ENCODE data around the gene C3orf20.

The C3orf20 gene

DNA sequence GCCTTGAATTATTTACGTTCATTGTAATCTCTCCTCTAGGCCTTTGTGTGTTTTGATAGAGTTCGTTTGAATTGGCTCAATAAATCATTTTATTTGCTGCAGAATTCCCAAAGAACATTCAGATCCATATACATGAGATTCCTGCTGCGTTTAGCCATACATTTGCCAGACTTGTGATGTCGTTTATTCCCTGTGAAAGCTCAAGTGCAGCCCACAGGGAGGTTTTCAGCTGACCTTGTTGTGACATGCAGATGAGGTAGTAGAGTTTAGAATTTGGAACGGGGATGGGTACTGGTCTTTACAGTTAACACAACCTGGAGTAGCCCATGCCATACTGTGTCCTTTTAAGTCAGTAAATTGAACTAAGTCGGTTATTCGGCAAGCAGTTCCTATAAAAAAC, at the start of gene C3orf20:
TSS of gene C3orf20 (plus strand) at position 301 of the 400 bp plus-strand sequence. CDS start 7,573 bp downstream, outside the sequence.
- TF ChIP-seq, protein P1, sequence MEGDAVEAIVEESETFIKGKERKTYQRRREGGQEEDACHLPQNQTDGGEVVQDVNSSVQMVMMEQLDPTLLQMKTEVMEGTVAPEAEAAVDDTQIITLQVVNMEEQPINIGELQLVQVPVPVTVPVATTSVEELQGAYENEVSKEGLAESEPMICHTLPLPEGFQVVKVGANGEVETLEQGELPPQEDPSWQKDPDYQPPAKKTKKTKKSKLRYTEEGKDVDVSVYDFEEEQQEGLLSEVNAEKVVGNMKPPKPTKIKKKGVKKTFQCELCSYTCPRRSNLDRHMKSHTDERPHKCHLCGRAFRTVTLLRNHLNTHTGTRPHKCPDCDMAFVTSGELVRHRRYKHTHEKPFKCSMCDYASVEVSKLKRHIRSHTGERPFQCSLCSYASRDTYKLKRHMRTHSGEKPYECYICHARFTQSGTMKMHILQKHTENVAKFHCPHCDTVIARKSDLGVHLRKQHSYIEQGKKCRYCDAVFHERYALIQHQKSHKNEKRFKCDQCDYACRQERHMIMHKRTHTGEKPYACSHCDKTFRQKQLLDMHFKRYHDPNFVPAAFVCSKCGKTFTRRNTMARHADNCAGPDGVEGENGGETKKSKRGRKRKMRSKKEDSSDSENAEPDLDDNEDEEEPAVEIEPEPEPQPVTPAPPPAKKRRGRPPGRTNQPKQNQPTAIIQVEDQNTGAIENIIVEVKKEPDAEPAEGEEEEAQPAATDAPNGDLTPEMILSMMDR (IDR thresholded peaks at IDR 0.05) = no peak
- Histone ChIP-seq H3K4me3 (no peak within 1 kb of the TSS), H3K9me3 (no peaks in the 10 kb centered on the region), H3K27ac (no peak within 1 kb of the TSS), H3K27me3 (no peaks in the 10 kb centered on the region), H3K4me1 (no peaks in the 10 kb centered on the region), H3K36me3 (peaks cover 23 to 35% (median 26%) of the 10 kb centered on the region in 3 donors)
- intact Hi-C loops (cut with DNase I; ENCODE audit: low total_unique reads) = loop anchor here (5.0 kb wide), 1 partner anchor 247 kb away; no protein-coding TSS in a partner anchor
- DNase-seq = no peak

DNA sequence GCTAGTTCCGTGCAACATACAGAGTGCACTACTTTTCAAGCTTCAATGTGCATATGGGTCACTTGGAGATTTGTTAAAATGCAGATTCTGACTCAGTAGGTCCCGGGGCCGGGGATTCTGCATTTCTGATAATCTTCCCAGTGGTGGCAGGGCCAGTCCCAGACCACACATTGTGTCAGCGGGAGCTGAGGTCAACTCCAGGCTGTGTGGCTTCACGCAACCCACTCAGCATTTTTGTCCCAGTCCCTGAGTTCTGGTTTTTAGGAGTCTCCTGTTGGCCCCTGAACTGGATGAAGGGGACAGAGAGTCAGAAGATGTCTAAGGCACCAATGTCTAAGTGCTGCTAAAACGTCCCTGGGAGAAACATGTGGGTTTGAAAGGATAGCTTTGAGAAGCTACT, 49.5 kb upstream of the C3orf20 start:
- H3K4me1 ChIP-seq = no peaks in the 10 kb centered on the region
- peaks cover 0 to 4% (median 0%) of the 10 kb centered on the region in 3 donors for H3K9me3 ChIP-seq
- no peaks in the 10 kb centered on the region for H3K36me3 ChIP-seq
- TF ChIP-seq, protein P1 (IDR thresholded peaks at IDR 0.05) = no peak
- no peak overlapping the region for H3K27ac ChIP-seq
- peaks cover 0 to 26% of the 10 kb centered on the region in 2 donors for H3K27me3 ChIP-seq
- intact Hi-C loops (cut with DNase I; ENCODE audit: low total_unique reads) = no loop called here
- H3K4me3 ChIP-seq = no peak overlapping the region
- no peak for DNase-seq

DNA sequence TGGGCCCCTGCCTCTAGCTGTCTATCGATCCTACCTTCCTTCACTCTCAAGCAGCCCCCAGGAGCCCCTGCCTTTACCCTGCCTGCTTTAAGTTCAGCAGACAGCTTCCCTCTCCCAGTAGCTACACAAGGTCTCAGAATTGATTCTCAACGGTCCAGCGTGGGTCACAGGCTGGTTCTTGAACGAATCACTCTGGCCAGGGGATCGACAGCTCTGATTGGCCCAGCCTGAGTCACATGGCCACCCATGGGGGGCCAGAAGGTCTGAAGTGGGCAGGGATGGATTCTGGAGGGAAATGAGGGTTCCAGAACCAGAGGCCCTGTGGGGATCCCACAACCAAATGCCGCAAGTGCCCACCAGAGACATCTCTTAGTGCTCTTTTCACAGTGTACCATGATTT, 47.1 kb upstream of the C3orf20 start:
- Histone ChIP-seq H3K4me1 (no peaks in the 10 kb centered on the region), H3K4me3 (no peak overlapping the region), H3K9me3 (peaks cover 0 to 4% (median 0%) of the 10 kb centered on the region in 3 donors), H3K27ac (no peak overlapping the region), H3K36me3 (no peaks in the 10 kb centered on the region), H3K27me3 (peaks cover 0 to 26% of the 10 kb centered on the region in 2 donors)
- intact Hi-C loops (cut with DNase I; ENCODE audit: low total_unique reads) = no loop called here
- DNase-seq = no peak
- TF ChIP-seq, protein P1 (IDR thresholded peaks at IDR 0.05) = no peak

DNA sequence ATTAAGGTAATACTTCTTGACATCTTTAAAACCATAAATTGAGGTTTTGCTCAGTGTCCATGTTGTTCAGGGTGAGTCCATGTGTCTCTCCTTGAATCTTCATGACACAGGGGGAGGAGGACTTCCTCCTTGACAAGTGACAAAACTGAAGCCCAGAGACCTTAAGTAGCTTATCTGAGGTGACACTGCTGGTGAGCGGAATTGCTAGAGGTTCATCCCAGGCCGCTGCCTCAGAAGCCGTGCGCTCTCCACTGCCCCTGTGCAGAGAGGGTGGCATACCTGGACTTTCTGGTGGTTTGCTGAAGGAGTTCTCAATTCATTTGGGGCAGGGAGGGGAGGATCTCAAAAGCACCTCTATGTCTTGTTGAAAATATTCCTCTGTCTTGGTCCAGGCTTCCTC, 46.5 kb upstream of the C3orf20 start:
- no peak overlapping the region for H3K4me3 ChIP-seq
- intact Hi-C loops (cut with DNase I; ENCODE audit: low total_unique reads) = no loop called here
- DNase-seq = no peak
- H3K36me3 ChIP-seq = no peaks in the 10 kb centered on the region
- H3K4me1 ChIP-seq = no peaks in the 10 kb centered on the region
- peaks cover 0 to 26% of the 10 kb centered on the region in 2 donors for H3K27me3 ChIP-seq
- TF ChIP-seq, protein P1 (IDR thresholded peaks at IDR 0.05) = no peak
- H3K9me3 ChIP-seq = peaks cover 0 to 4% (median 0%) of the 10 kb centered on the region in 3 donors
- no peak overlapping the region for H3K27ac ChIP-seq

DNA sequence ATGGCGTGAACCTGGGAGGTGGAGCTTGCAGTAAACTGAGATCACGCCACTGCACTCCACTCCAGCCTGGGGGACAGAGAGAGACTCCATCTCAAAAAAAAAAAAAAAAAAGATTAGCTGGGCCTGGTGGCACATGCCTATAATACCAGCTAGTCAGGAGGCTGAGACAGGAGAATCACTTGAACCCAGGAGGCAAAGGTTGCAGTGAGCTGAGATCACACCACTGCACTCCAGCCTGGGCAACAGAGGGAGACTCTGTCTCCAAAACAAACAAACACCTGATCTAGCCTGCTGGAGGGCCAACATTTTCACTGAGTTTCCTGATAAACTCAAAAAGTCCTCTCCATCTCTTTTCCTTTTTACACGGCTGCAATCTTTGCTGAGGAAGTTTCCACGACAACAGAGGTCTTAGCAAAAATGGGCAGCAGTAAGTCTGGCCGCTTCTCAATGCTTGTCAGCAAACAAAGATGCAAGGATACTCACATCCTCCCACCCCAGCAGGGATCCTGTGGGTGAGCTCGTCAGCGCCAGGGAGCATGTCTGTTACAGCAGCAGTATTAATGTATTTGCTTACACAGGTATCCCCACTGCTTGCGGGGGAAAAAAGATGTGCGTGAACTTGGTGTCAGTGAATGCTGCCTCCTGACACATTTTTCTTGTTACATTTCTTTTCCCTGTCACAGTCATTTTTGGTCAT, 44.4 kb upstream of the C3orf20 start:
- DNase-seq = no peak
- Histone ChIP-seq H3K36me3 (no peaks in the 10 kb centered on the region), H3K9me3 (peaks cover 0 to 4% (median 0%) of the 10 kb centered on the region in 3 donors), H3K27me3 (peaks cover 0 to 32% of the 10 kb centered on the region in 2 donors), H3K27ac (no peak overlapping the region), H3K4me3 (no peak overlapping the region), H3K4me1 (no peaks in the 10 kb centered on the region)
- TF ChIP-seq, protein P1 (IDR thresholded peaks at IDR 0.05) = no peak
- intact Hi-C loops (cut with DNase I; ENCODE audit: low total_unique reads) = no loop called here

Data from tibial artery (tissue), 4 donors.